ENCODE results near the gene CDX2.

Gene CDX2

GRCh38 chr13:27913160-27913559, 56.0 kb downstream of the CDX2 start:
- no peak for DNase-seq

GRCh38 chr13:27911521-27911920, 57.6 kb downstream of the CDX2 start:
- DNase-seq, result no peak
